K562 (cell line): Measurements from ENCODE around the gene CNP. TPM values are rescaled to one million over a fixed set of nuclear protein-coding genes. Genes with fewer than 3 reads are reported as not detected.

Experiments
- BACH1 ChIP-seq: fragments of 200-800 bp; sonication (Bioruptor generic); IDR thresholded peaks from 2 replicates; pipeline ENCODE4 v1.6.1; 2016; ENCODE audit warnings: missing genetic modification characterization, missing compliant biosample characterization
- C11orf30 ChIP-seq: fragments of 450-650 bp; IDR thresholded peaks from 2 replicates; pipeline ENCODE4 v1.6.1; 2016; ENCODE audit warnings: low read depth, mild to moderate bottlenecking
- DPF2 ChIP-seq: fragments of 450-650 bp; IDR thresholded peaks from 2 replicates; pipeline ENCODE4 v1.6.1; 2016
- FOSL1 ChIP-seq: fragments of 200-800 bp; sonication (Bioruptor generic); conservative IDR thresholded peaks from 2 replicates; pipeline ENCODE4 v1.6.1; 2016; ENCODE audit warnings: missing genetic modification characterization, missing compliant biosample characterization
- HDAC6 ChIP-seq: IDR thresholded peaks from 2 replicates; pipeline ENCODE4 v1.6.1; 2012; ENCODE audit warnings: low read depth, mild to moderate bottlenecking, control low read depth, inconsistent platforms, low read length, moderate library complexity
- KAT7 ChIP-seq: sonication (generic); formaldehyde crosslinking; IDR thresholded peaks from 2 replicates; pipeline ENCODE4 v1.8.0; 2022; ENCODE audit warnings: missing genetic modification reagents, mild to moderate bottlenecking, borderline replicate concordance
- MCM7 ChIP-seq, 2 experiments: fragments of 450-650 bp; IDR thresholded peaks; 2 replicates each; pipeline ENCODE4 v1.6.1; 2016 to 2018
- PPARD ChIP-seq: fragments of 250-450 bp; sonication (Bioruptor Pico); IDR thresholded peaks from 2 replicates; pipeline ENCODE4 v1.8.0; 2022; ENCODE audit warnings: inconsistent platforms, mild to moderate bottlenecking, moderate library complexity
- SAP30 ChIP-seq: fragments of 200-600 bp; sonication (generic); IDR thresholded peaks from 2 replicates; pipeline ENCODE4 v1.6.1; 2012; ENCODE audit warnings: borderline replicate concordance, low read depth, mild to moderate bottlenecking, moderate library complexity, low read length, control low read depth, inconsistent platforms; ENCODE audit not compliant: insufficient read depth, poor library complexity, severe bottlenecking
- SRF ChIP-seq, 2 experiments: fragments of 250-450, 450-650 bp in 1 of 2; sonication (Bioruptor Pico) in 1 of 2; sonication (generic) in 1 of 2; formaldehyde crosslinking; IDR thresholded peaks; 2 replicates each; pipeline versions ENCODE4 v1.5.0 to v1.5.1; 2020 to 2022; ENCODE audit warnings: mild to moderate bottlenecking in 1 of 2, missing genetic modification reagents in 1 of 2
- ZNF507 ChIP-seq: conservative IDR thresholded peaks from 2 replicates; pipeline ENCODE4 v1.6.1; 2017; ENCODE audit warnings: missing genetic modification characterization, missing compliant biosample characterization
- ZNF766 ChIP-seq: fragments of 200-800 bp; sonication (Bioruptor generic); conservative IDR thresholded peaks from 2 replicates; pipeline ENCODE4 v1.6.1; 2016; ENCODE audit warnings: missing genetic modification characterization, missing compliant biosample characterization
- ZSCAN32 ChIP-seq: fragments of 450-650 bp; formaldehyde crosslinking; IDR thresholded peaks from 2 replicates; pipeline ENCODE4 v1.4.0; 2020; ENCODE audit warnings: mild to moderate bottlenecking, moderate library complexity
- polyA plus RNA-seq, 8 experiments: library from polyadenylated mRNA; depleted of rRNA in 4 of 8; stranded (reverse) in 5 of 8; unstranded in 3 of 8; fragments of >200 nt; fragmentation: Nextera tagmentation in 2 of 8; fragmentation: Illumina TruSeq in 1 of 8; extraction: Ambion mirVana in 2 of 8; extraction: Trizol in 1 of 8; gene quantifications; 2 replicates each; pipeline versions ENCODE4 v1.2.1 to v1.2.3, GENCODE V29; 2011 to 2014; ENCODE audit warnings: inconsistent platforms in 1 of 8, missing spikeins in 1 of 8
- total RNA-seq, 7 experiments: library from RNA; depleted of rRNA in 6 of 7; stranded (reverse); fragments of >200 nt in 6 of 7; fragmentation: Illumina TruSeq in 2 of 7; extraction: Trizol in 2 of 7; gene quantifications; 2 replicates each; pipeline versions ENCODE4 v1.2.1 to v1.2.3, GENCODE V29; 2011 to 2021; ENCODE audit warnings: low replicate concordance in 1 of 7
- TF ChIP-seq, protein P1 (sequence below), 2 experiments: fragments of 150-350 bp in 1 of 2; IDR thresholded peaks; 2 replicates each; pipeline ENCODE4 v1.6.1; 2012 to 2016; ENCODE audit warnings: low read depth in 2 of 2, low read length in 2 of 2, mild to moderate bottlenecking in 1 of 2, moderate library complexity in 1 of 2
- TF ChIP-seq, protein P2 (sequence below): sonication (generic); IDR thresholded peaks from 2 replicates; pipeline ENCODE4 v1.6.1; 2016
- TF ChIP-seq, protein P3 (sequence below): fragments of 450-650 bp; formaldehyde crosslinking; IDR thresholded peaks from 2 replicates; pipeline ENCODE4 v1.4.0; 2020; ENCODE audit warnings: mild to moderate bottlenecking, moderate library complexity
- TF ChIP-seq, protein P4 (sequence below): fragments of 250-450 bp; sonication (Bioruptor Pico); IDR thresholded peaks from 2 replicates; pipeline ENCODE4 v1.8.0; 2021; ENCODE audit warnings: moderate library complexity, mild to moderate bottlenecking, inconsistent platforms
- TF ChIP-seq, protein P5 (sequence below): fragments of 150-350 bp; IDR thresholded peaks from 2 replicates; pipeline ENCODE4 v1.6.1; 2014; ENCODE audit warnings: low read depth, mild to moderate bottlenecking, low read length, borderline replicate concordance

Gene CNP
- total and polyA plus RNA-seq, 9 of the 15 experiments (the other 6 are each of a cell fraction or from before 2014, with no cell fraction given): 1.7 to 52.0 (median 29.1) TPM

DNA sequence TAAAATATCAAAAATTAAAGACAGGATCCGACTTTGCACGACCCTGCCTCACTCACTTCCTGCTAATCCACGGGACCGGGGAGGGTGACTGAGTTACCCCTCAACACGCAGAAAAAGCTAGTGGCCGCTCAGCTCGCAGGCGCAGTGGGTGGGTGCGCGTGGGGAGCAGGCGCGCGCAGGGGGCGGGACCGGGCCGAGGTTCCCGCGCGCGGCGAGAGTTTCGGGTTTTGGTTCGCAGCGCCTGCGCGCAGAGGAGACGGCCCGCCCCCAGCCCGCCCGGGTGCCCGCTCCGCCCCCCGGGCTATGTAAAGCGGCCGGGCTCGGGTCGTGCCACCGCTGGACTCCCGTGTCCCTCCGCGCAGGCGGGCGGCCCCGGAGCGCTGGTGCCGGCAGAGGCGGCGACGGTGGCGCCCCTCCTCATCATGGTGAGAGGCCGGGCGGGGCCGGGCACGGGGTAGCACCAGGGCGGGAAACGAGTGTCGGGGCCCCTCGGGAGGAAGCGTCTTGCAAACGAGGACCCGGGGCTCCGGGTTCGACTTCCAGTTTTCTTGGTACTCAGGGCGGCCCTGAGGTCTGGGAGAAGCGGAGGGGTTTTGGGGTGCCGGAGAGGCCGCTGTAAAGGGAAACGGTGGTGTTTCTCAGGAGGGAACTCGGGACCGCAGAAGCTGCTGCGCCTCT, at the start of gene CNP (continued):
- TF ChIP-seq, protein P1, sequence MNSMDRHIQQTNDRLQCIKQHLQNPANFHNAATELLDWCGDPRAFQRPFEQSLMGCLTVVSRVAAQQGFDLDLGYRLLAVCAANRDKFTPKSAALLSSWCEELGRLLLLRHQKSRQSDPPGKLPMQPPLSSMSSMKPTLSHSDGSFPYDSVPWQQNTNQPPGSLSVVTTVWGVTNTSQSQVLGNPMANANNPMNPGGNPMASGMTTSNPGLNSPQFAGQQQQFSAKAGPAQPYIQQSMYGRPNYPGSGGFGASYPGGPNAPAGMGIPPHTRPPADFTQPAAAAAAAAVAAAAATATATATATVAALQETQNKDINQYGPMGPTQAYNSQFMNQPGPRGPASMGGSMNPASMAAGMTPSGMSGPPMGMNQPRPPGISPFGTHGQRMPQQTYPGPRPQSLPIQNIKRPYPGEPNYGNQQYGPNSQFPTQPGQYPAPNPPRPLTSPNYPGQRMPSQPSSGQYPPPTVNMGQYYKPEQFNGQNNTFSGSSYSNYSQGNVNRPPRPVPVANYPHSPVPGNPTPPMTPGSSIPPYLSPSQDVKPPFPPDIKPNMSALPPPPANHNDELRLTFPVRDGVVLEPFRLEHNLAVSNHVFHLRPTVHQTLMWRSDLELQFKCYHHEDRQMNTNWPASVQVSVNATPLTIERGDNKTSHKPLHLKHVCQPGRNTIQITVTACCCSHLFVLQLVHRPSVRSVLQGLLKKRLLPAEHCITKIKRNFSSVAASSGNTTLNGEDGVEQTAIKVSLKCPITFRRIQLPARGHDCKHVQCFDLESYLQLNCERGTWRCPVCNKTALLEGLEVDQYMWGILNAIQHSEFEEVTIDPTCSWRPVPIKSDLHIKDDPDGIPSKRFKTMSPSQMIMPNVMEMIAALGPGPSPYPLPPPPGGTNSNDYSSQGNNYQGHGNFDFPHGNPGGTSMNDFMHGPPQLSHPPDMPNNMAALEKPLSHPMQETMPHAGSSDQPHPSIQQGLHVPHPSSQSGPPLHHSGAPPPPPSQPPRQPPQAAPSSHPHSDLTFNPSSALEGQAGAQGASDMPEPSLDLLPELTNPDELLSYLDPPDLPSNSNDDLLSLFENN (IDR thresholded peaks at IDR 0.05; ENCODE audit: low read depth in 2 of 2, low read length in 2 of 2): peak in 1 of 2 experiments; percentile 38; a peak in 1 of 4 replicates
- TF ChIP-seq ZSCAN32 (CRISPR knock-in tag) (no peak), HDAC6 (no peak), C11orf30 (no peak), ZNF766 (CRISPR knock-in tag) (no peak), SRF (CRISPR knock-in tag; IDR thresholded peaks at IDR 0.05) (0 out of 4 replicates have a peak, but pooled peaks of 1 of the 2 experiments have one; percentile 12), DPF2 (no peak; the same call in 1 of the 2 replicates), MCM7 (IDR thresholded peaks at IDR 0.05) (no peak), FOSL1 (tag) (0 out of 2 replicates have a peak, but pooled peaks have one; percentile 22), BACH1 (tag) (no peak), ZNF507 (tag) (no peak), PPARD (CRISPR knock-in tag) (no peak), SAP30 (peak; percentile 80), KAT7 (CRISPR knock-in tag) (peak; percentile 46; the same call in 1 of the 2 replicates)
- TF ChIP-seq, protein P2, sequence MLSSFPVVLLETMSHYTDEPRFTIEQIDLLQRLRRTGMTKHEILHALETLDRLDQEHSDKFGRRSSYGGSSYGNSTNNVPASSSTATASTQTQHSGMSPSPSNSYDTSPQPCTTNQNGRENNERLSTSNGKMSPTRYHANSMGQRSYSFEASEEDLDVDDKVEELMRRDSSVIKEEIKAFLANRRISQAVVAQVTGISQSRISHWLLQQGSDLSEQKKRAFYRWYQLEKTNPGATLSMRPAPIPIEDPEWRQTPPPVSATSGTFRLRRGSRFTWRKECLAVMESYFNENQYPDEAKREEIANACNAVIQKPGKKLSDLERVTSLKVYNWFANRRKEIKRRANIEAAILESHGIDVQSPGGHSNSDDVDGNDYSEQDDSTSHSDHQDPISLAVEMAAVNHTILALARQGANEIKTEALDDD: peak; percentile 38; the same call in 1 of the 2 replicates
- TF ChIP-seq, protein P3, sequence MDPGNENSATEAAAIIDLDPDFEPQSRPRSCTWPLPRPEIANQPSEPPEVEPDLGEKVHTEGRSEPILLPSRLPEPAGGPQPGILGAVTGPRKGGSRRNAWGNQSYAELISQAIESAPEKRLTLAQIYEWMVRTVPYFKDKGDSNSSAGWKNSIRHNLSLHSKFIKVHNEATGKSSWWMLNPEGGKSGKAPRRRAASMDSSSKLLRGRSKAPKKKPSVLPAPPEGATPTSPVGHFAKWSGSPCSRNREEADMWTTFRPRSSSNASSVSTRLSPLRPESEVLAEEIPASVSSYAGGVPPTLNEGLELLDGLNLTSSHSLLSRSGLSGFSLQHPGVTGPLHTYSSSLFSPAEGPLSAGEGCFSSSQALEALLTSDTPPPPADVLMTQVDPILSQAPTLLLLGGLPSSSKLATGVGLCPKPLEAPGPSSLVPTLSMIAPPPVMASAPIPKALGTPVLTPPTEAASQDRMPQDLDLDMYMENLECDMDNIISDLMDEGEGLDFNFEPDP (CRISPR knock-in tag): no peak
- TF ChIP-seq, protein P4, sequence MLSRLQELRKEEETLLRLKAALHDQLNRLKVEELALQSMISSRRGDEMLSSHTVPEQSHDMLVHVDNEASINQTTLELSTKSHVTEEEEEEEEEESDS (CRISPR knock-in tag): no peak
- TF ChIP-seq, protein P5, sequence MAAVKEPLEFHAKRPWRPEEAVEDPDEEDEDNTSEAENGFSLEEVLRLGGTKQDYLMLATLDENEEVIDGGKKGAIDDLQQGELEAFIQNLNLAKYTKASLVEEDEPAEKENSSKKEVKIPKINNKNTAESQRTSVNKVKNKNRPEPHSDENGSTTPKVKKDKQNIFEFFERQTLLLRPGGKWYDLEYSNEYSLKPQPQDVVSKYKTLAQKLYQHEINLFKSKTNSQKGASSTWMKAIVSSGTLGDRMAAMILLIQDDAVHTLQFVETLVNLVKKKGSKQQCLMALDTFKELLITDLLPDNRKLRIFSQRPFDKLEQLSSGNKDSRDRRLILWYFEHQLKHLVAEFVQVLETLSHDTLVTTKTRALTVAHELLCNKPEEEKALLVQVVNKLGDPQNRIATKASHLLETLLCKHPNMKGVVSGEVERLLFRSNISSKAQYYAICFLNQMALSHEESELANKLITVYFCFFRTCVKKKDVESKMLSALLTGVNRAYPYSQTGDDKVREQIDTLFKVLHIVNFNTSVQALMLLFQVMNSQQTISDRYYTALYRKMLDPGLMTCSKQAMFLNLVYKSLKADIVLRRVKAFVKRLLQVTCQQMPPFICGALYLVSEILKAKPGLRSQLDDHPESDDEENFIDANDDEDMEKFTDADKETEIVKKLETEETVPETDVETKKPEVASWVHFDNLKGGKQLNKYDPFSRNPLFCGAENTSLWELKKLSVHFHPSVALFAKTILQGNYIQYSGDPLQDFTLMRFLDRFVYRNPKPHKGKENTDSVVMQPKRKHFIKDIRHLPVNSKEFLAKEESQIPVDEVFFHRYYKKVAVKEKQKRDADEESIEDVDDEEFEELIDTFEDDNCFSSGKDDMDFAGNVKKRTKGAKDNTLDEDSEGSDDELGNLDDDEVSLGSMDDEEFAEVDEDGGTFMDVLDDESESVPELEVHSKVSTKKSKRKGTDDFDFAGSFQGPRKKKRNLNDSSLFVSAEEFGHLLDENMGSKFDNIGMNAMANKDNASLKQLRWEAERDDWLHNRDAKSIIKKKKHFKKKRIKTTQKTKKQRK: no peak
